ENCODE measurements around the gene RAB34.
"Not testable (repeated sequence)": the region's sequence is repeated elsewhere in the genome, so short reads cannot be mapped to it uniquely, and the experiment has no call there.

RAB34 gene

GRCh38 chr17:28745786-28746411 is 28.2 kb upstream of the RAB34 start:
- no peak for DNase-seq

GRCh38 chr17:28744972-28745785 is 27.5 kb upstream of the RAB34 start:
- DNase-seq, result peak; percentile 12

GRCh38 chr17:28744104-28744971 is 26.7 kb upstream of the RAB34 start:
- DNase-seq, result no peak

DNA sequence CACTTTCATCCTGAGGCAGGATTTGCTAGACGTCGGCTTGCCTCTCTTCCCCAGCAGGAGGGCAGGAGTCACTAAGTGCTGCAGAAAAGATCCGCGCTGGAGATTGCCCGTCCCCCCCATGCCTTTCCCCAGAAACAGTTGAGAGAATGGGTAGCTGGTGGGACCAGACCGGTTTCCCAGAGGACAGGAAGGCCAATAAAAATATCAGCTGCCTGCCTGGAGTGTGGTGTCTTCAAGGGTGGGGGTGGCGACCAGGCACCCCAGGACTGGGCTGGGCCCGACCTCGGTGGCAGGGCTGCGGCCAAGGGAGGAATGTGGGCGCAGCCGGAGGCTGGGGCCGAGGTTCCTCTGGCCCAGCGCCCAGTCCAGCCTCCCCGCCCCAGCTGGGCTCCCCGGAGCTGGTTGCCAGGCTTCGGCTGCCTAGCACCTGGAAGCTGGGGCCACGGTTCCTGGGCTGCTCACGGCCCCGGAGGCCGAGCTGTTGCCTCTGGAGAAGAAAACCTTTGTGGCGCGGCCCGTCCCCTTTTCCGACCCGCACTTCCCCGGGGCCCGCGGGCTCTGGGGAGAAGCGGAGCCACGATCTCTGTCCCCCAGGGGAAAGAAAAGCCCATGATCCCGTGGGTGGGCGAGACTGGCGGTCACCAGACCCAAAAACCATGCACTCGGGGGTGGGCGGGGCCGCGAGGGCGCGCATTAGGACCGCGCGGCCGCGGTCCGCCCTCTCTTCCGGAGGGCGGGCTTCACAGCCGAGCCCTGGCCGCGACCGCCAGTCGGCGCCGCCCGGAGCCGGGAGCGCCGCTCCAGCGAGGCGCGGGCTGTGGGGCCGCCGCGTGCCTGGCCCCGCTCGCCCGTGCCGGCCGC is 25.8 kb upstream of the RAB34 start, which contains the start of gene TRAF4:
Gene TRAF4, plus strand, starts transcription at position 769 of the 861 bp plus-strand sequence. CDS start 102 bp downstream, outside the sequence.
- peak; percentile 53 for DNase-seq

DNA sequence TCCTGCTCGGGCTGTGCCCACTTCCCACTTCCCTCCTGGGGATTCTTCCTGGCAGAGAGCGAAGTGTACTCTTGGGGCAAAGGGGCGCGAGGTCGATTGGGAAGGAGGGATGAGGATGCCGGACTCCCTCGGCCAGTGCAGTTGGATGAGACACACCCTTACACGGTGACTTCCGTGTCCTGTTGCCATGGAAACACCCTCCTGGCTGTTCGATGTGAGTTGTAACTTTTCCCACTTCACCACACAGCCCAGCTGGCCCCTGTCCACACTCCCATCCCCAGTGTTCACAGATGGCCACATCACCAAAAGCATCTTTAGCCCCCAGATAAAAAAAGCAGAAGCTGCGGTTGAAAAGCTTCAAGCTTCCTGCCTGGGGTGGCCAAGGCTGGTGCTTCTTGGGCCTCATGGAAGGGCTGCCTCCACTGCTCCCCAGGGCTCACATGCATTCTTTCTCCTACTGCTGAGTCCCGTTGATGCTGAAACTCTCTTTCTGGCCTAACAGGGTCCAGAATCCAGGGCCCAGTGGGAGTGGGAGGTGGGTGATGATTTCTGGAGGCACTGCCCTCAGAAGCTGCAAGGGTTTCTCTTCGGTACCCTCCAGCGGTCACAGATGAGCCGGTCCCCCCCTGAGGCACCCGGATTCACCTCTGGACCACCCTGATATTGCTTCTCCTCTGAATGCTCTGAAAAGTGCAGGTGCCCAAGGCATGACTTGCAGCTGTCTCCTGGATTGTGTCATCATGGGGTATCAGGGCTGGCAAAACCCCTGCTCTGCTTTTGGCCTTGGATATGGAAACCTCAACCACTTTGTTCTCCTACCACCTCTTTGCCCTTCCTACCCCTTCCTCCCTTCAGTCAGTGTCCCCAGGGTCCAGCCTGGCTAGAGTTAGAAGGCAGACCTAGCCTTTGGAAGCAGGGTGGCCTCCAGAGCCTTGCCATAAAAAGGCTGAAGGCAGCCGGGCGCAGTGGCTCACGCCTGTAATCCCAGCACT is 24.0 kb upstream of the RAB34 start:
- DNase-seq, result no peak

DNA sequence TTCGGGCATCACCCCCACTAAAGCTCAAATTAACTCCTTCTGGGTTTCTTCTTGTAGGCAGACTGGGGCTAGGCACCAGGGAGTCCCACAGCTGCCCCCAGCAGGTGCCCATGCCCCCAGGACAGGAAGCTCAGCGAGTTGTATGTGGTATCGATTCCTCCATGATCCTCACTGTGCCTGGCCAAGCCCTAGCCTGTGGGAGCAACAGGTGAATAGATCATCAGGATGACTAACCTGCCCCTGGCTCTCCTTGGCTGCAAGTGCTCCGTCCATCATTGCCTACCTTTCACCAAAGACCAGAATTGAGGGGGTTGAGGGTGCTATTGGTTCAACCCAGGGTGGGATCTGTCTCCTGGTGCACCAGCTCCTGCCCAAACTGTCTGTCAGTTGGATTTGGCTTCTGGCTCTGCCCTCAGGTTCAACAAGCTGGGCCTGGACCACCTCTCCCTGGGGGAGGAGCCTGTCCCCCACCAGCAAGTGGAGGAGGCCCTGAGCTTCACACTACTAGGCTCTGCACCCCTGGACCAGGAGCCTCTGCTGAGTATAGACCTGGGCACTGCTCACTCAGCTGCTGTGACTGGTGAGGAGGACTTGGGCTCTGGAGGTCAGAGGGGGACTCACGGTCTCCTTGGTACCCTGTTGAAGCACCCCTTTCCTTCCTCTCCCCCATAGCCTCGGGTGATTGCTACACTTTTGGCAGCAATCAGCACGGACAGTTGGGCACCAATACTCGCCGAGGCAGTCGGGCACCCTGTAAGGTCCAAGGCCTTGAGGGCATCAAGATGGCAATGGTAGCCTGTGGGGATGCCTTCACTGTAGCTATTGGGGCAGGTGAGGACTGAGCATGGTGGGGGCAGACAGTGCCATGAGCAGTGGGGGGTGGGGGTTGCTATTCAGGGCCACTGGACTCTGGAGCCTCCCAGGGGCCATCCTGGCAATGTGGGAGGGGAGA is 23.0 kb upstream of the RAB34 start:
- no peak for DNase-seq

DNA sequence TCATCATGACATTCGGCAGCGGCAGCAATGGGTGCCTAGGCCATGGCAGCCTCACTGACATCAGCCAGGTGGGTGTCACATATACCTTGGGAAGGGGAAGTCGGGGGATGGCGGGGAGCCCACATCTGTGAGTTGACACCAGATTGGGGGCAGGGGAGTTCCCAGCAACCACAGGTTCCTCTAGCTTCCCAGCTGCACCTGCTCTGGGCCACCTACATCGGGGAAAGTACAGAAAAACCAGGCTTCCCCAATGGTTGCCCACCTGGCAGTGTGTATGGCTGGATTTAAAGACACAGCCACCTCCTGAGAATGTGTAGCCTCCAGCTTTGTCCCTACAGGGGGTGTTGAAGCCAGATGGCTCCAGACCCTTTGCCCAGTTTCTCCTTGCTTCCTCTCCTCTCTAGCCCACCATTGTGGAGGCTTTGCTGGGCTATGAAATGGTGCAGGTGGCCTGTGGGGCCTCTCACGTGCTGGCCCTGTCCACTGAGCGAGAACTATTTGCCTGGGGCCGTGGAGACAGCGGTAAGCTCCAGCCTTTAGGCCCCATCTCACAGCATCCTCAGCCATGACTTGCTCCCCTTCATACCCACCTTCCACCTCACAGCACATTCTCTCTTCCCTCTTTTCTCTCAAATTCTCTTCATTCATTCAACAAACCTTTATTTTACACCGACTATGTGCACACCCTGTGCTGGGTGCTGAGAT is 21.2 kb upstream of the RAB34 start:
- no peak for DNase-seq

GRCh38 chr17:28737770-28738679 is 20.4 kb upstream of the RAB34 start:
- no peak for DNase-seq

DNA sequence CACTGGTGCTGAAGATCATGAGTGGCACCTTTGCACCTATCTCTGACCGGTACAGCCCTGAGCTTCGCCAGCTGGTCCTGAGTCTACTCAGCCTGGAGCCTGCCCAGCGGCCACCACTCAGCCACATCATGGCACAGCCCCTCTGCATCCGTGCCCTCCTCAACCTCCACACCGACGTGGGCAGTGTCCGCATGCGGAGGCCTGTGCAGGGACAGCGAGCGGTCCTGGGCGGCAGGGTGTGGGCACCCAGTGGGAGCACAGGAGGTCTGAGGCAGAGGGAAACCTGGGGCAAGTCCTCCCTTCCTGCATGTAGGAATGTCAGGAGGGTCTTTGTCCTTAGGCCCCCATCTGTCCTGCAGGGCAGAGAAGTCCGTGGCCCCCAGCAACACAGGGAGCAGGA is 19.6 kb upstream of the RAB34 start:
- DNase-seq, result no peak

DNA sequence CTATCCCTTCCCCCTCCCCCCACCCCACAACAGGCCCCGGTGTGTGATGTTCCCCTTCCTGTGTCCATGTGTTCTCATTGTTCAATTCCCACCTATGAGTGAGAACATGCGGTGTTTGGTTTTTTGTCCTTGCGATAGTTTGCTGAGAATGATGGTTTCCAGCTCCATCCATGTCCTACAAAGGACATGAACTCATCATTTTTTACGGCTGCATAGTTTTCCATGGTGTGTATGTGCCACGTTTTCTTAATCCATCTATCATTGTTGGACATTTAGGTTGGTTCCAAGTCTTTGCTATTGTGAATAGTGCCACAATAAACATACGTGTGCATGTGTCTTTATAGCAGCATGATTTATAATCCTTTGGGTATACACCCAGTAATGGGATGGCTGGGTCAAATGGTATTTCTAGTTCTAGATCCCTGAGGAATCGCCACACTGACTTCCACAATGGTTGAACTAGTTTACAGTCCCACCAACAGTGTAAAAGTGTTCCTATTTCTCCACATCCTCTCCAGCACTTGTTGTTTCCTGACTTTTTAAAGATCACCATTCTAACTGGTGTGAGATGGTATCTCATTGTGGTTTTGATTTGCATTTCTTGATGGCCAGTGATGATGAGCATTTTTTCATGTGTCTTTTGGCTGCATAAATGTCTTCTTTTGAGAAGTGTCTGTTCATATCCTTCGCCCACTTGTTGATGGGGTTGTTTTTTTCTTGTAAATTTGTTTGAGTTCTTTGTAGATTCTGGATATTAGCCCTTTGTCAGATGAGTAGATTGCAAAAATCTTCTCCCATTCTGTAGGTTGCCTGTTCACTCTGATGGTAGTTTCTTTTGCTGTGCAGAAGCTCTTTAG is 18.5 kb upstream of the RAB34 start:
- not testable (repeated sequence) for DNase-seq

GRCh38 chr17:28735242-28735722 is 17.6 kb upstream of the RAB34 start:
- DNase-seq, result no peak

- DNase-seq, result no peak
Observed at GRCh38 chr17:28734712-28735241, 17.1 kb upstream of the RAB34 start.

DNA sequence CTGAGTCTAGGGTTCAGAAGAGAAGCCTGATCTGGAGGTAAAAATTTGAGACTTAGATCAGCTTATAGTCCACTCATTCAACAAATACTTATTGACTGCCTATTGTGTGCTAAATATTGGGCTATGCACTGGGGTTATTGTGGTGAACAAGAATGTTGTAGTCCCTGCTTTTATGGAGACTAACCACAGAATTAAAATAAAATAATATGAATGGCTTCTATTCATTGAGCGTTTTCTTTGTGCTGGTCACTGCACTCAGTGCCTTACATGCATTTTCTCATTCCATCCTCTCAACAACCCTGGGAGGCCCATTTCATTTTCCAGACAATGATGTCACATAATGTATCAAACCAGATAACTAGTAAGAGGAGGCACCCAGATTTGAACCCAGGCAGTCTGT is 15.7 kb upstream of the RAB34 start:
- DNase-seq, result no peak

- DNase-seq, result no peak
Observed at GRCh38 chr17:28729950-28730330, 12.3 kb upstream of the RAB34 start.

DNA sequence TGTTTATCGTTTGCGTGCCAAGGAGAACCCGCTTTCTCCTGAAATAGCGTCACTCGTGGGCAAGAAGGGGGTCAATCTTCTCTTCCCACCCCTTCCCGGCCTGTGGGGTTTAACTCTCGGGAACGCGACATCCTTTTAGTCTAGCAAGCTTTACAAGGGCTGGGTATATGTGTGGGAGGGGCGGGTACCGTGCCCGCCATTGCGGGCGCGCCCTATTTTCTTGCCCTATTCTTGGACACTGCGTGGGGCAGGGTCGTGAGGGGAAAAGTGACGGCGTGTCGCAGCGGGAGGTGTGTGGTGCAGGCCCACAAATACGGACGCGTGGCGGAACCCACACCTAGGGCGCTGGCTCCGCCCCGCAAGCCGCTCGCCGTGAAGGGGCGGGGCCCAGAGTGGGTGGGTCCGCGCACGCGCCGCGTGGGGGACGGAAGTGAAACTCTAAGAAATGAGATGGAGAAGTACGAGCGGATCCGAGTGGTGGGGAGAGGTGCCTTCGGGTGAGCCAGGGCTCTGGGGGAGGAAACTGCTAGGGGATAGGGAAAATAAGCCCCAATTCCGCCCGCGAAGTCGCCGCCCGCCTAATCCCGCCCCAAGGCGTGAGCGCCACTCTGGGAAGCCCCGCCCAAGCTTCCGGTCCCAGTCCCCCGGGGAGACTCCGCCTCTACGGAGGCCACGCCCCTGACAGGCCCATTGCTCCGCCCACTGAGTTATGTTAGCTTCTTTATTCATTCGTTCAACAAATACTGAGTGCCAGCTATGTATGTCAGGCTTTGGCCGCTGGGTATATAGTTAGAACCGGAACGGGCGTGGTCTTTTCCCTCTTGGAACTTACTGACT is 10.9 kb upstream of the RAB34 start, which contains the start of gene NEK8:
Gene NEK8, plus strand, starts transcription at position 425 of the 837 bp plus-strand sequence. Its CDS starts 26 bp downstream, at position 451.
- peak; percentile 87 for DNase-seq

Measured in NCI-H524 treated with DMSO at 0.1 percent for 48 hours (cell line).